ENCODE measurements around the gene ZNF718.
A peak's percentile ranks its signal among the peaks of the same experiment; 100 is the strongest.
"Not testable (repeated sequence)": the region's sequence is repeated elsewhere in the genome, so short reads cannot be mapped to it uniquely, and the experiment has no call there.

The ZNF718 gene

DNA sequence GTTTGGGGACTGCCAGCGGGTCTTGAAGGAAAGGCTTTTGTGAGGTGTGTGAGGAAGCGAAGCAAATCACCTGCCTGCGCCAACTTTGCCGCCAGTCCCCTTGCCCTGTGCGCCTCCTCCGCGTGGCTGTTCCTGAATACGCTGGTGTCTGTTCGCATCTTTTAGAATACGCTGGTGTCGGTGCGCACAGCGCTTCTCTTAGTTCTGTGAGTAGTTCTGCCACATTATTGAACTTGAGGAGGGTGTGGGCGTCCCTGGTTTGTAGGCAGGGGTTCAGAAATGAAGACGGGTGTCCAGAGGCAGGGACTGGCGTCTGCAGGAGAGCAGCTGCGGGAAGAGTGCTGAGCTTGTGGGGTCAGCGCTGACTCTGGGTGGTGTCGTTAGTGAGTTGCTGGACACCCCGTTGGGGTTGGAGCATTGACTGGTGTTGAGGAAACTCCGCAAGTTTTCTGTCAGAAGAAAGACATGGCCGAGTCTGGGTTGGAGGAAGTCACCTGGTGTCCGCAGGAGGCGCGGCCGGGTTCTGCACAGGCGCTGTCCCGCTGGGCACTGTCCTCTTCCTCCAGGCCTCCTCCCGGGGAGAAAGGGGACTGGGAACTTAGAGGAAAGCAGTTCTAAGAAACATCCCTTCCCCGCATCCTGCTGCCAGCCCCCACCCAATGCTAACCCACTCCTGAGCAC, 930 bp downstream of the ZNF718 start:
- peak overlapping the region; percentile 96 for H3K27ac Mint-ChIP-seq
- H3K36me3 Mint-ChIP-seq (ENCODE audit: low read depth), result peaks cover 38% of the 10 kb centered on the region
- no peaks in the 10 kb centered on the region for H3K27me3 Mint-ChIP-seq (ENCODE audit: low read depth)
- H3K9me3 Mint-ChIP-seq, result peaks cover 27% of the 10 kb centered on the region
- peaks cover 21% of the 10 kb centered on the region for H3K4me1 Mint-ChIP-seq (ENCODE audit: low read depth)
- H3K4me3 Mint-ChIP-seq, result peak overlapping the region; percentile 94

DNA sequence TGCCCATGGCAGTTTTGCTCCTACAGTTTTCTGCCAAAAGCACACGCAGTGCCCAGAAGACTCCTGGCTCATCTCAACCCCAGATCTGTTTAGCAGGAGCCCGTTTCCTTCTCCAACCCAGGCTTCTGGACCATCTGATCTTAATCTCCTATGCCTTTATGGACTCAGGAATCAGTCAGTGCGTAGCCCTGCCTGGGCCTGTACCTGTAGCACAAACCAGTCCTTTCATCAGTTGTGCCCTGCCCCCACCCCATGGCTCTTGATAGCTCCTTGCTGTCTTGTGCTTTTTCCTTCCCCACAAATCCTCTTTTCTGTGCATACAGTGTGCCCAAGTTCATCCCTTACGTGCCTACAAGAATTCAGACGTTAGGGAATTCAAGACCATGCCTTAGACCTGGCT, 1.5 kb downstream of the ZNF718 start:
- peak overlapping the region; percentile 96 for H3K27ac Mint-ChIP-seq
- H3K9me3 Mint-ChIP-seq, result peaks cover 22% of the 10 kb centered on the region
- H3K36me3 Mint-ChIP-seq (ENCODE audit: low read depth), result peaks cover 37% of the 10 kb centered on the region
- H3K4me1 Mint-ChIP-seq (ENCODE audit: low read depth), result peaks cover 20% of the 10 kb centered on the region
- H3K4me3 Mint-ChIP-seq, result peak overlapping the region; percentile 94
- no peaks in the 10 kb centered on the region for H3K27me3 Mint-ChIP-seq (ENCODE audit: low read depth)

- no peak overlapping the region for H3K27ac Mint-ChIP-seq
- peaks cover 3% of the 10 kb centered on the region for H3K4me1 Mint-ChIP-seq (ENCODE audit: low read depth)
- no peaks in the 10 kb centered on the region for H3K27me3 Mint-ChIP-seq (ENCODE audit: low read depth)
- peaks cover 26% of the 10 kb centered on the region for H3K9me3 Mint-ChIP-seq
- H3K4me3 Mint-ChIP-seq, result no peak overlapping the region
- H3K36me3 Mint-ChIP-seq (ENCODE audit: low read depth), result peaks cover 35% of the 10 kb centered on the region
Observed at GRCh38 chr4:132483-132882, 8.2 kb downstream of the ZNF718 start.

DNA sequence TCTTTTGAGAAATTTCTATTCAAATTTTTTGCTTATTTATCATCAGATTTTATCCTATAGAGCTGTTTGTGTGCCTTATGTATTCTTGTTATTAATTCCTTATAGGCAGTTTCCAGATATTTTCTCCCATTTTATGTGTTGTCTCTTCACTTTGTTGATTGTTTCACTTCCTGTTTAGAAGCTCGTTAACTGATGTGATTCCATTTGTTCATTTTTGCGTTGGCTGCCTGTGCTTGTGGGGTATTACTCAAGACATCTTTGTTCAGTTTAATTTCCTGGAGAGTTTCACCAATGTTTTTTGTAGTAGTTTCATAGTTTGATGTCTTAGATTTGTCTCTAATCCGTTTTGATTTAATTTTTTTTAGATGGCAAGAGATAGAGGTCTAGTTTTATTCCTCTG, 14.6 kb downstream of the ZNF718 start:
- Mint-ChIP-seq H3K4me3 (no peak overlapping the region), H3K9me3 (peaks cover 72% of the 10 kb centered on the region), H3K27ac (no peak overlapping the region), H3K4me1 (ENCODE audit: low read depth) (peaks cover 8% of the 10 kb centered on the region), H3K27me3 (ENCODE audit: low read depth) (no peaks in the 10 kb centered on the region), H3K36me3 (ENCODE audit: low read depth) (peaks cover 87% of the 10 kb centered on the region)

DNA sequence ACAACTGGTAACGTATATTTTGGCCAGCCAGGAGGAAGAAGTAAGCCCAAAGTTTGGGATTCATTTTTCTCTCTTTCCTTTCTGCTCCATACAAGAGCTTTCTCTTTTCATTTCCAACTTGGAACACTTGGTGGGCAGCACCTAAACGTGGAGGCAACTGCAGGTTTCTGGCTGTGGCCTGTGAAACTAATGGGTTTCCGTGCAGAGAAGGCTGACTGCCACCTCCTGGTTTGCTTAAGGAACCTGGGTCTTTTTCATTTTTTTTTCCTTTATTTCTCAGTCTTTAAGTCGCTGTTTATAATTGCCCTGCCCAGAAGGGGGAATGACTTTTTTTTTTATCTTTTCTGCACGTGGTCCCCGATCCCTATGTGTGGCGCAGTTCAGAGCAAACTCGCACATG, 15.4 kb downstream of the ZNF718 start:
- H3K9me3 Mint-ChIP-seq, result peaks cover 77% of the 10 kb centered on the region

DNA sequence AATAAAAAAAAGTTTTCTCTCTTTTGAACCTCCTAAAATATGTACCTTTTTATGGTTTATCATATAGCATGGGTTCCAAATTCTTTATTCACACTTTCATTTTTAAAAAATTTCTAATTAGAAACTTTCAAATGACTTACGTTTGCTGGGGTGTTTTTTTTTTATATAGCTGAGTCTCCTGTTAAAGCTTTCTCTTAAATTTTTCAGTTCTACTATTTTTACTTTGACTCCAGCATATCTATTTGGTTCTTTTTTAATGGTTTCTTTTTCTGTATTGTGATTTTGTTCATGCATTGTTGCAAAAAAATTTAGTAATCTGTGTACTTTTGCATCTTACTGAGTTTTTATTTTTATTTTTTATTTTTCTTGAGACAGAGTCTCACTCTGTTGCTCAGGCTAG, 22.3 kb downstream of the ZNF718 start:
- H3K27me3 Mint-ChIP-seq (ENCODE audit: low read depth), result no peaks in the 10 kb centered on the region
- no peak overlapping the region for H3K4me3 Mint-ChIP-seq
- no peak overlapping the region for H3K27ac Mint-ChIP-seq
- H3K4me1 Mint-ChIP-seq (ENCODE audit: low read depth), result peaks cover 1% of the 10 kb centered on the region
- peaks cover 68% of the 10 kb centered on the region for H3K9me3 Mint-ChIP-seq
- H3K36me3 Mint-ChIP-seq (ENCODE audit: low read depth), result peaks cover 69% of the 10 kb centered on the region

More for the DNA sequence above, 15.4 kb downstream of the ZNF718 start:
- Mint-ChIP-seq H3K27ac (no peak overlapping the region), H3K27me3 (ENCODE audit: low read depth) (no peaks in the 10 kb centered on the region), H3K4me1 (ENCODE audit: low read depth) (peaks cover 8% of the 10 kb centered on the region), H3K36me3 (ENCODE audit: low read depth) (peaks cover 88% of the 10 kb centered on the region), H3K4me3 (no peak overlapping the region)

DNA sequence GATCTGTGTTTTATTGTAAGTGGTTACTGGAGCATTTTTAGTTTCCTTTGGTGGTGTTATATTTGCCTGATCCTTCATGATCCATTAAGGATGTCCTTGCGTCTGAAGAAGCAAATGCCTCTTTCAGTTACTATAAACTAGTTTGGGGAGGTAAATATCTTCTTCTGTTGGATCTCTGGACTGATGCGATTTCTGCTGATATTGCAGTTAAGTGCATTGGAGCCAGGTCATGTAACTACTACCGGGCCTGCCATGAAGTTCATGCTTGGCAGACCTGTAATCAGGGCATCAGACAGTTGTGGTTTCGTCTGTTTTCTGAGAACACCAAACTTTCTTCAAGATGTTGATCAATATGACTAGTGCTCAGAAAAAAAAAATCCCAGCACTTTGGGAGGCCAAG, 22.9 kb downstream of the ZNF718 start:
- Mint-ChIP-seq H3K4me3 (no peak overlapping the region), H3K4me1 (ENCODE audit: low read depth) (peaks cover 1% of the 10 kb centered on the region), H3K9me3 (peaks cover 68% of the 10 kb centered on the region), H3K27ac (no peak overlapping the region), H3K36me3 (ENCODE audit: low read depth) (peaks cover 68% of the 10 kb centered on the region), H3K27me3 (ENCODE audit: low read depth) (no peaks in the 10 kb centered on the region)

- Mint-ChIP-seq H3K9me3 (peaks cover 62% of the 10 kb centered on the region), H3K36me3 (ENCODE audit: low read depth) (peaks cover 39% of the 10 kb centered on the region), H3K27ac (no peak overlapping the region), H3K27me3 (ENCODE audit: low read depth) (no peaks in the 10 kb centered on the region), H3K4me1 (ENCODE audit: low read depth) (no peaks in the 10 kb centered on the region), H3K4me3 (no peak overlapping the region)
Observed at GRCh38 chr4:161496-162284, 37.4 kb downstream of the ZNF718 start.

GRCh38 chr4:169640-170039, 45.3 kb downstream of the ZNF718 start:
- H3K4me3 Mint-ChIP-seq; H3K27me3 Mint-ChIP-seq (ENCODE audit: low read depth); H3K27ac Mint-ChIP-seq; H3K4me1 Mint-ChIP-seq (ENCODE audit: low read depth): not testable (repeated sequence)
- peaks cover 69% of the 10 kb centered on the region for H3K9me3 Mint-ChIP-seq
- H3K36me3 Mint-ChIP-seq (ENCODE audit: low read depth), result peaks cover 36% of the 10 kb centered on the region

GRCh38 chr4:171318-171717, 47.0 kb downstream of the ZNF718 start:
- not testable (repeated sequence) for H3K4me3 Mint-ChIP-seq; H3K27me3 Mint-ChIP-seq (ENCODE audit: low read depth); H3K27ac Mint-ChIP-seq; H3K4me1 Mint-ChIP-seq (ENCODE audit: low read depth)
- peaks cover 81% of the 10 kb centered on the region for H3K9me3 Mint-ChIP-seq
- H3K36me3 Mint-ChIP-seq (ENCODE audit: low read depth), result peaks cover 43% of the 10 kb centered on the region

GRCh38 chr4:173666-174314, 49.5 kb downstream of the ZNF718 start:
- no peak overlapping the region for H3K27ac Mint-ChIP-seq
- H3K4me3 Mint-ChIP-seq, result no peak overlapping the region
- H3K4me1 Mint-ChIP-seq (ENCODE audit: low read depth), result no peaks in the 10 kb centered on the region
- H3K9me3 Mint-ChIP-seq, result peaks cover 82% of the 10 kb centered on the region
- H3K36me3 Mint-ChIP-seq (ENCODE audit: low read depth), result peaks cover 35% of the 10 kb centered on the region
- no peaks in the 10 kb centered on the region for H3K27me3 Mint-ChIP-seq (ENCODE audit: low read depth)

DNA sequence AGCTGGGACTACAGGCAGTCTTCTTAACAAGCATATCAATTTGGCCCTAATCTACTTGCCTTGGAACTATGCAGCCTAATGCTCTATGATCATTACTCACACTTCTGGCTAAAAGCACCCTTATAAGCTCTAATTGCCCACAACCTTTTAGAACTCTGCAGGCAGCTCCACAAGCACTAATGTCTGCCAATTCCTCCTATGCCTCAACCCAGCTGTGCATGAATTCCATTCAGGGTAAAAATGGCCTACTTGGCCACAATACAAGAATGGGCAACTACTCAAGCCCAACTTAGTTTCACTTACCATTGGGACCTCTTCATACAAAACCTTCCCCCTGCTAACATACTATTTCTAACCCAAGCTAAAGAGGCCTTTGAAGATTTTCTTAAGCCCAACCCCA, 51.7 kb downstream of the ZNF718 start:
- Mint-ChIP-seq H3K4me1 (ENCODE audit: low read depth) (no peaks in the 10 kb centered on the region), H3K9me3 (peaks cover 81% of the 10 kb centered on the region), H3K27ac (no peak overlapping the region), H3K27me3 (ENCODE audit: low read depth) (no peaks in the 10 kb centered on the region), H3K4me3 (no peak overlapping the region), H3K36me3 (ENCODE audit: low read depth) (peaks cover 22% of the 10 kb centered on the region)

DNA sequence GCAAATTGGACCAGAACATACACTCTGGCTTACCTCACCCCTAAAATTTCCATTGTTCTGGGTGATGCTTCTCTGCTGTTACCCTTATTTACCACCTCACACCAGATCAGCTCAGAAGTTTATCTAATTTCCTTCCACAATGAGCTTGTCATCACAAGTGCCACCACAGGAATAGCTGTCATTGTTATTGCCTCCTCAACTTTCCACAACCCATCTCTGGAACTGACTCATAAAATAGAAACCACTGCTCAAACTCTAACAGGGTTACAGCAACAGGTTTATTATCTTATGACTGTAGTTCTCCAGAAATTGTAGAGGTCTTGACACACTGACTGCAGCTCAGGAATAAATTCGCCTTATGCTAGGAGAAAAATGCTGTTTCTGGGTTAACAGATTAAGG, 52.7 kb downstream of the ZNF718 start:
- Mint-ChIP-seq H3K4me3 (no peak overlapping the region), H3K9me3 (peaks cover 81% of the 10 kb centered on the region), H3K4me1 (ENCODE audit: low read depth) (no peaks in the 10 kb centered on the region), H3K27me3 (ENCODE audit: low read depth) (no peaks in the 10 kb centered on the region), H3K36me3 (ENCODE audit: low read depth) (peaks cover 18% of the 10 kb centered on the region), H3K27ac (no peak overlapping the region)

GRCh38 chr4:182225-182624, 57.9 kb downstream of the ZNF718 start:
- not testable (repeated sequence) for H3K4me3 Mint-ChIP-seq; H3K27me3 Mint-ChIP-seq (ENCODE audit: low read depth); H3K4me1 Mint-ChIP-seq (ENCODE audit: low read depth); H3K27ac Mint-ChIP-seq
- peaks cover 14% of the 10 kb centered on the region for H3K36me3 Mint-ChIP-seq (ENCODE audit: low read depth)
- peaks cover 84% of the 10 kb centered on the region for H3K9me3 Mint-ChIP-seq

DNA sequence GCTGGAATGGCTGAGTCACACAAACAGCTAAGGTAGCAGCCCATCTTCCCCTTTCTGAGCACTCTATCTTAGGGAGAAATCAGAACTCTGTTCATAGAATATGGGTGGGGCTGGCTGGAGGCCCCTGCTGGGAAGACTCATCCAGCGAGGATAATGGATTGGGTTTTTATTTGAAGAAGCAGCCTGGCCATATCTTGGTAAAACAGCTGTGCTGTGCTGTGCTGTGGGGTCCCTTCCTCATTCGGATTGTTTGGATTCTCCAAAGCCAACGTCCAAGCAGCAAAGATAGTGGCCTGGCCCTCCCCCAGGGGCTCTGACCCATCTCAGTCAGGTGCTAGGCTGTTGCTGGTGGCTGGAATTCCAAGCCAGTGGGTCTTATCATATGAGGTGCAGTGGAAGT, 63.8 kb downstream of the ZNF718 start:
- no peak overlapping the region for H3K4me3 Mint-ChIP-seq
- no peak overlapping the region for H3K27ac Mint-ChIP-seq
- H3K27me3 Mint-ChIP-seq (ENCODE audit: low read depth), result no peaks in the 10 kb centered on the region
- peaks cover 8% of the 10 kb centered on the region for H3K36me3 Mint-ChIP-seq (ENCODE audit: low read depth)
- no peaks in the 10 kb centered on the region for H3K4me1 Mint-ChIP-seq (ENCODE audit: low read depth)
- peaks cover 58% of the 10 kb centered on the region for H3K9me3 Mint-ChIP-seq
